Measurements from ENCODE around the gene COPE. TPM values are rescaled to one million over a fixed set of nuclear protein-coding genes. Genes with fewer than 3 reads are reported as not detected.

The COPE gene
- total and polyA plus RNA-seq, 2 of the 4 experiments (the other 2 are of a cell fraction) = 347 to 461 TPM

DNA sequence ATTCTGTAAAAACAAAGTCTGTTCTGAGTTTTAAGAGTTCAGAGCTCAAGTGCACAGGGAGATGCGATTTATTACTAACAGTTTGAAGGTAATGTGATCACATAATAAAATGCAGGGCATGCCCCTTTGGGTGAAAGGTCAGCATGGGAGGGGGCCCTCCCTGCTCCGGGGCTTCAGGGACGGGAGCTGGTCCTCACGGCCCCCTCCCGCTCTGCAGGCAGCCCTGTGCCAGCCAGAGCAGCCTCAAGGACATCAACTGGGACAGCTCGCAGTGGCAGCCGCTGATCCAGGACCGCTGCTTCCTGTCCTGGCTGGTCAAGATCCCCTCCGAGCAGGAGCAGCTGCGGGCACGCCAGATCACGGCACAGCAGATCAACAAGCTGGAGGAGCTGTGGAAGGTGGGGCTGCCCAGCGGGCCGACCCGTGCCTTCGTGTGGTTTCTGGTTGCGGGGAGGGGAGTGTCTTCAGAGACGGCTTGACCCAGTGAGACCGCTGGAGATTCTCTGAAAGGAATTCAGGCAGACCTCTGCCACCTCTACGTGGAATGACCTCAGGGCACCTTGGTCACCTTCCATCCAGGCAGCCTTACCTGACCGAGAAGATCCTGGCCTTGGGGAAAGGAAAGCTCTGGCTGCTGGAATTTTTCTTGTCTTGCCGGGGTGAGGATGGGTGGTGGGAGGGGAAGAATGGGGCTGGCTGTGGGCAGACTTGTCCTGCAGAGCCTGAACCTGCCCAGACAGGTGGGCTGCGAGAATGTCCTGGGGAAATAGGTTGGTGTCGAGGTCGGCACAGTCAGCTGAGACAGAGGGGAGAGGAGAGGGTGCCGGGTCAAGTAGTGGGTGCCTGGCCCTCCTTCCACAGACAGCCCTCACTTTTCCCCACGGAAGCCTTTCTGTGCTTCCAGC, 68.5 kb downstream of the COPE start:
- no peak overlapping the region for H3K4ac ChIP-seq (ENCODE audit: low read depth, low read length)
- TF ChIP-seq, protein P1, sequence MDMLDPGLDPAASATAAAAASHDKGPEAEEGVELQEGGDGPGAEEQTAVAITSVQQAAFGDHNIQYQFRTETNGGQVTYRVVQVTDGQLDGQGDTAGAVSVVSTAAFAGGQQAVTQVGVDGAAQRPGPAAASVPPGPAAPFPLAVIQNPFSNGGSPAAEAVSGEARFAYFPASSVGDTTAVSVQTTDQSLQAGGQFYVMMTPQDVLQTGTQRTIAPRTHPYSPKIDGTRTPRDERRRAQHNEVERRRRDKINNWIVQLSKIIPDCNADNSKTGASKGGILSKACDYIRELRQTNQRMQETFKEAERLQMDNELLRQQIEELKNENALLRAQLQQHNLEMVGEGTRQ (IDR thresholded peaks at IDR 0.05; ENCODE audit: low read depth, low read length) = no peak
- TF ChIP-seq SMC3 (IDR thresholded peaks at IDR 0.05; ENCODE audit: low read depth, low read length) (no peak), RAD21 (IDR thresholded peaks at IDR 0.05; ENCODE audit: low read length) (no peak), RFX5 (IDR thresholded peaks at IDR 0.05; ENCODE audit: low read depth, low read length) (no peak), MXI1 (IDR thresholded peaks at IDR 0.05; ENCODE audit: borderline replicate concordance, low read depth, low read length) (no peak), POLR2A (IDR thresholded peaks at IDR 0.05; ENCODE audit: low read depth, low read length) (no peak), BHLHE40 (IDR thresholded peaks at IDR 0.05; ENCODE audit: low read depth, low read length) (no peak), CHD1 (IDR thresholded peaks at IDR 0.05; ENCODE audit: low read depth, low read length) (no peak), CEBPB (IDR thresholded peaks at IDR 0.05; ENCODE audit: low read depth, low read length) (no peak)
- TF ChIP-seq, protein P2, sequence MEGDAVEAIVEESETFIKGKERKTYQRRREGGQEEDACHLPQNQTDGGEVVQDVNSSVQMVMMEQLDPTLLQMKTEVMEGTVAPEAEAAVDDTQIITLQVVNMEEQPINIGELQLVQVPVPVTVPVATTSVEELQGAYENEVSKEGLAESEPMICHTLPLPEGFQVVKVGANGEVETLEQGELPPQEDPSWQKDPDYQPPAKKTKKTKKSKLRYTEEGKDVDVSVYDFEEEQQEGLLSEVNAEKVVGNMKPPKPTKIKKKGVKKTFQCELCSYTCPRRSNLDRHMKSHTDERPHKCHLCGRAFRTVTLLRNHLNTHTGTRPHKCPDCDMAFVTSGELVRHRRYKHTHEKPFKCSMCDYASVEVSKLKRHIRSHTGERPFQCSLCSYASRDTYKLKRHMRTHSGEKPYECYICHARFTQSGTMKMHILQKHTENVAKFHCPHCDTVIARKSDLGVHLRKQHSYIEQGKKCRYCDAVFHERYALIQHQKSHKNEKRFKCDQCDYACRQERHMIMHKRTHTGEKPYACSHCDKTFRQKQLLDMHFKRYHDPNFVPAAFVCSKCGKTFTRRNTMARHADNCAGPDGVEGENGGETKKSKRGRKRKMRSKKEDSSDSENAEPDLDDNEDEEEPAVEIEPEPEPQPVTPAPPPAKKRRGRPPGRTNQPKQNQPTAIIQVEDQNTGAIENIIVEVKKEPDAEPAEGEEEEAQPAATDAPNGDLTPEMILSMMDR (conservative IDR thresholded peaks at IDR 0.05; ENCODE audit: low read depth, low read length) = no peak
- H2BK20ac ChIP-seq (ENCODE audit: low read depth, low read length) = no peak overlapping the region
- H4K20me1 ChIP-seq (ENCODE audit: insufficient read depth, low read length) = peaks cover 63% of the 10 kb centered on the region
- no peak overlapping the region for H3K27ac ChIP-seq (ENCODE audit: insufficient read depth, low read length)
- no peak overlapping the region for H3K23ac ChIP-seq (ENCODE audit: low read depth, low read length)
- H2BK5ac ChIP-seq (ENCODE audit: low read depth, low read length, poor library complexity, severe bottlenecking) = no peak overlapping the region
- no peaks in the 10 kb centered on the region for H3K27me3 ChIP-seq (ENCODE audit: control insufficient read depth, insufficient read depth, low read length)
- ChIA-PET CTCF (no interaction called here), POLR2A (ENCODE audit: unreplicated experiment) (no interaction called here)
- WGBS, 2 experiments (ENCODE audit: extremely low coverage in 2 of 2, insufficient read length in 1 of 2) = 94% methylated on average over 11 of the region's 27 CpGs; no CpG with 5 or more reads in 1 of the 2 experiments
- no peak overlapping the region for H3K56ac ChIP-seq (ENCODE audit: extremely low read depth, insufficient read depth, low read length)
- DNase-seq (no peak), ATAC-seq (ENCODE audit: low read depth) (no peak)
- intact Hi-C loops (cut with micrococcal nuclease) = no loop called here
- H2AFZ ChIP-seq (replicated peaks; ENCODE audit: low read length, poor library complexity) = no peak overlapping the region
- no peak overlapping the region for H4K8ac ChIP-seq (ENCODE audit: low read depth in 2 of 2, low read length in 2 of 2)
- H4K91ac ChIP-seq (ENCODE audit: insufficient read depth, low read depth, low read length) = no peak overlapping the region
- H4K5ac ChIP-seq (ENCODE audit: low read depth, low read length) = no peak overlapping the region
- H3K18ac ChIP-seq (ENCODE audit: low read depth, low read length) = no peak overlapping the region
- no peak overlapping the region for H2AK5ac ChIP-seq (ENCODE audit: low read depth, low read length)
- H3K9me3 ChIP-seq (ENCODE audit: control insufficient read depth, insufficient read depth, low read length) = no peaks in the 10 kb centered on the region
- H3K4me2 ChIP-seq (ENCODE audit: low read depth, low read length) = no peak overlapping the region
- peaks cover 62% of the 10 kb centered on the region for H3K36me3 ChIP-seq (ENCODE audit: control insufficient read depth, insufficient read depth, low read length)
- no peak overlapping the region for H3K14ac ChIP-seq (replicated peaks; ENCODE audit: low read depth, low read length)
- H3K79me1 ChIP-seq (ENCODE audit: low read depth in 1 of 2, low read length in 2 of 2) = peaks cover 34 to 84% of the 10 kb centered on the region in 2 experiments
- no peak overlapping the region for H2BK15ac ChIP-seq (ENCODE audit: low read depth, low read length)
- no peak overlapping the region for H2AK9ac ChIP-seq (replicated peaks; ENCODE audit: low read depth, low read length, poor library complexity)
- in situ Hi-C loops (cut with MboI; ENCODE audit: low sequenced_read_pairs) = loop anchor here (5.0 kb wide), 1 partner anchor 398 kb away; no protein-coding TSS in a partner anchor
- H3K4me1 ChIP-seq (ENCODE audit: control insufficient read depth, insufficient read depth, low read length) = peaks cover 11% of the 10 kb centered on the region
- dilution Hi-C loops (cut with HindIII; ENCODE audit: low sequenced_read_pairs, unreplicated experiment) = no loop called here
- H3K4me3 ChIP-seq (ENCODE audit: insufficient read depth, low read depth, low read length) = no peak overlapping the region
- no TSS peak for BruUV-seq (replicated peaks)
- no peak overlapping the region for H3K9ac ChIP-seq (ENCODE audit: low read depth, low read length)
- no peaks in the 10 kb centered on the region for H3K9me1 ChIP-seq (ENCODE audit: insufficient read depth, low read length)
- no peak overlapping the region for H2BK120ac ChIP-seq (ENCODE audit: low read depth, low read length)
